Endothelial cell of umbilical vein (primary cell): Measurements from ENCODE around the gene TMEM92. TPM values are rescaled to one million over a fixed set of nuclear protein-coding genes. Genes with fewer than 3 reads are reported as not detected.
A peak's percentile ranks its signal among the peaks of the same experiment; 100 is the strongest.

Experiments used
- BruUV-seq: library from RNA; stranded (reverse); fragments of 400-500 nt; replicated peaks from 2 replicates; lab custom pipeline; 2021; lab: Mats Ljungman, UMichigan
- CTCF ChIA-PET: fragments of 300-600, 350-600 bp; sonication (Branson Sonifier 250); formaldehyde crosslinking; loops from one replicate; lab custom pipeline; 2021; ENCODE audit warnings: antibody characterized with exemption, inconsistent platforms; lab: Charles Lee
- POLR2A ChIA-PET: fragments of 300-600, 350-600 bp; sonication (Branson Sonifier 250); formaldehyde crosslinking; loops from one replicate; lab custom pipeline; 2021; ENCODE audit warnings: antibody characterized with exemption, inconsistent platforms; lab: Charles Lee
- DNase-seq: peaks from one replicate; pipeline ENCODE4 v3.0.0-alpha.2; 2011; ENCODE audit warnings: low read depth, low spot score
- FAIRE-seq: peaks from 2 replicates; lab custom pipeline; 2011; peaks lifted over from hg19 to GRCh38; lab: Jason Lieb, UNC
- H2AFZ ChIP-seq: 2 replicates; pipeline ENCODE4 v1.6.0; 2012; ENCODE audit warnings: low read depth, low read length, control low read depth, inconsistent platforms
- H3K27ac ChIP-seq: 2 replicates; pipeline ENCODE4 v1.5.1; 2011; ENCODE audit warnings: low read depth, mild to moderate bottlenecking, control low read depth, low read length, moderate library complexity; ENCODE audit not compliant: insufficient read depth
- H3K27me3 ChIP-seq, 2 experiments: 2 replicates each; pipeline versions ENCODE4 v1.6.0 to v1.6.1; 2011; ENCODE audit warnings: low read length in 2 of 2, mixed read lengths in 1 of 2; ENCODE audit not compliant: control insufficient read depth in 2 of 2, insufficient read depth in 2 of 2
- H3K36me3 ChIP-seq, 2 experiments: 2 replicates in 1 of 2; 3 replicates in 1 of 2; pipeline ENCODE4 v1.5.1; 2011; ENCODE audit warnings: low read length in 2 of 2, mild to moderate bottlenecking in 1 of 2, moderate library complexity in 1 of 2; ENCODE audit not compliant: control insufficient read depth in 2 of 2, insufficient read depth in 2 of 2; ENCODE audit errors: extremely low read depth in 1 of 2
- H3K4me1 ChIP-seq: 3 replicates; pipeline ENCODE4 v1.5.1; 2011; ENCODE audit warnings: mild to moderate bottlenecking, low read length; ENCODE audit not compliant: control insufficient read depth, insufficient read depth; ENCODE audit errors: extremely low read depth
- H3K4me2 ChIP-seq: 2 replicates; pipeline ENCODE4 v1.6.1; 2011; ENCODE audit warnings: low read length, control low read depth, mixed read lengths; ENCODE audit not compliant: insufficient read depth
- H3K4me3 ChIP-seq, 3 experiments: fragments of 200-600 bp in 1 of 3; sonication (generic), shearing (Covaris generic) in 1 of 3; replicated peaks in 1 of 3; 2 replicates each; pipeline ENCODE4 v1.5.1; 2011 to 2016; ENCODE audit warnings: control low read depth in 3 of 3, low read length in 3 of 3, mild to moderate bottlenecking in 2 of 3, inconsistent platforms in 1 of 3, low read depth in 1 of 3, moderate library complexity in 1 of 3; ENCODE audit not compliant: insufficient read depth in 1 of 3
- H3K79me2 ChIP-seq: 2 replicates; pipeline ENCODE4 v1.6.0; 2012; ENCODE audit warnings: low read length, inconsistent platforms; ENCODE audit not compliant: control insufficient read depth, insufficient read depth
- H3K9ac ChIP-seq: replicated peaks from 2 replicates; pipeline ENCODE3; 2011; ENCODE audit warnings: low read length, control low read depth; ENCODE audit not compliant: insufficient read depth; ENCODE audit errors: extremely low read depth
- H3K9me1 ChIP-seq: replicated peaks from 3 replicates; pipeline ENCODE4 v1.6.0; 2011; ENCODE audit warnings: mild to moderate bottlenecking, low read length; ENCODE audit not compliant: control insufficient read depth, insufficient read depth; ENCODE audit errors: extremely low read depth
- H3K9me3 ChIP-seq: replicated peaks from 2 replicates; pipeline ENCODE4 v1.5.1; 2012; ENCODE audit warnings: low read length, inconsistent platforms; ENCODE audit not compliant: control insufficient read depth, insufficient read depth
- H4K20me1 ChIP-seq: replicated peaks from 2 replicates; pipeline ENCODE3; 2011; ENCODE audit warnings: mild to moderate bottlenecking, low read length; ENCODE audit not compliant: control insufficient read depth, insufficient read depth; ENCODE audit errors: extremely low read depth
- CTCF ChIP-seq, 2 donors: IDR thresholded peaks; 1 replicate in 1 of 2; 2 replicates in 1 of 2; pipeline ENCODE4 v1.5.1; 2011; ENCODE audit warnings: low read length in 2 of 2, mild to moderate bottlenecking in 2 of 2, moderate library complexity in 2 of 2, control low read depth in 1 of 2, inconsistent platforms in 1 of 2, low read depth in 1 of 2; ENCODE audit not compliant: insufficient read depth in 1 of 2; ENCODE audit errors: extremely low read depth in 1 of 2
- EZH2 ChIP-seq: IDR thresholded peaks from 2 replicates; pipeline ENCODE4 v1.6.1; 2012; ENCODE audit warnings: borderline replicate concordance, low read depth, mild to moderate bottlenecking, moderate library complexity, low read length, inconsistent platforms; ENCODE audit not compliant: severe bottlenecking
- FOS ChIP-seq: IDR thresholded peaks from 2 replicates; pipeline ENCODE4 v1.6.1; 2011; ENCODE audit warnings: mild to moderate bottlenecking, low read length, moderate library complexity, borderline replicate concordance; ENCODE audit not compliant: insufficient read depth
- GATA2 ChIP-seq: IDR thresholded peaks from 2 replicates; pipeline ENCODE4 v1.7.0; 2011; ENCODE audit warnings: low read depth, mild to moderate bottlenecking, moderate library complexity, mixed read lengths, low read length; ENCODE audit not compliant: insufficient read length, insufficient read depth
- JUN ChIP-seq: IDR thresholded peaks from 2 replicates; pipeline ENCODE4 v1.6.1; 2011; ENCODE audit warnings: borderline replicate concordance, low read depth; ENCODE audit not compliant: insufficient read length, insufficient read depth
- MAX ChIP-seq: IDR thresholded peaks from 2 replicates; pipeline ENCODE4 v1.6.1; 2011; ENCODE audit not compliant: insufficient read depth, insufficient read length
- MYC ChIP-seq: IDR thresholded peaks from one replicate; pipeline ENCODE4 v1.6.1; 2011; ENCODE audit warnings: mild to moderate bottlenecking, low read depth, low read length
- POLR2A ChIP-seq: IDR thresholded peaks from 2 replicates; pipeline ENCODE4 v1.6.1; 2012; ENCODE audit warnings: low read depth, mild to moderate bottlenecking, control low read depth, low read length
- POLR2AphosphoS5 ChIP-seq: IDR thresholded peaks from 2 replicates; pipeline ENCODE4 v1.6.1; 2012; ENCODE audit warnings: low read depth, mild to moderate bottlenecking, control low read depth, low read length, moderate library complexity; ENCODE audit not compliant: insufficient read depth
- dilution Hi-C: fragments of 300-500 bp; cut with MboI; formaldehyde crosslinking; loops from one replicate; pipeline ENCODE4 v1.15.0; 2019; ENCODE audit warnings: low sequenced_read_pairs; ENCODE audit not compliant: extremely low pct_ligation_motif_present
- intact Hi-C: fragments of 100-400 bp; cut with micrococcal nuclease; formaldehyde crosslinking; loops from one replicate; pipeline ENCODE4 v1.10.0; 2022
- polyA plus RNA-seq, 4 experiments: library from polyadenylated mRNA; depleted of rRNA in 3 of 4; stranded (reverse) in 3 of 4; unstranded in 1 of 4; fragments of >200 nt; gene quantifications; 2 replicates each; pipeline versions ENCODE4 v1.2.1 to v1.2.3, GENCODE V29; 2011 to 2012; ENCODE audit warnings: missing spikeins in 1 of 4
- total RNA-seq: library from RNA; stranded (reverse); gene quantifications from 2 replicates; pipeline ENCODE4 v1.2.3, GENCODE V29; 2021

TMEM92 gene
- total and polyA plus RNA-seq, 2 donors (not counting 3 experiments of a cell fraction or from before 2014, with no cell fraction given): 0.03 TPM; not detected in 1

- H4K20me1 ChIP-seq: no peaks in the 10 kb centered on the region
- no peaks in the 10 kb centered on the region for H3K79me2 ChIP-seq
- TF ChIP-seq MYC: no peak
- TF ChIP-seq JUN: peak; percentile 66
- TF ChIP-seq MAX: no peak
- TF ChIP-seq POLR2AphosphoS5: peak; percentile 60
- TF ChIP-seq CTCF (IDR thresholded peaks at IDR 0.05; ENCODE audit: extremely low read depth in 1 of 2, insufficient read depth in 1 of 2, low read depth in 1 of 2, low read length in 2 of 2): no peak
- TF ChIP-seq POLR2A: peak; percentile 21
- peak; percentile 93 for TF ChIP-seq FOS
- TF ChIP-seq GATA2: no peak
- TF ChIP-seq EZH2: no peak
- peak; percentile 90 for DNase-seq
- CTCF ChIA-PET: interaction anchor here (0.6 to 11.7 kb wide), 11 partner anchors 8 to 196 kb away, joined by 3 to 390 read pairs (median 5); partner anchors contain the start of genes COL1A1 and TMEM92
- peaks cover 15% of the 10 kb centered on the region for H3K4me1 ChIP-seq
- H3K27ac ChIP-seq: peak overlapping the region; percentile 83
- POLR2A ChIA-PET: interaction anchor here (0.6 kb wide), 1 partner anchor 1681 kb away, joined by 3 read pairs; no protein-coding TSS in a partner anchor
- H3K9ac ChIP-seq: no peak overlapping the region
- intact Hi-C loops (no loop called here), dilution Hi-C loops (no loop called here)
- H3K27me3 ChIP-seq: no peaks in the 10 kb centered on the region
- no peaks in the 10 kb centered on the region for H3K36me3 ChIP-seq
- peak overlapping the region; percentile 94 for H2AFZ ChIP-seq
- peak overlapping the region; percentile 26 for H3K4me2 ChIP-seq
- FAIRE-seq: peak; percentile 99
- no TSS peak for BruUV-seq
- H3K9me3 ChIP-seq: no peaks in the 10 kb centered on the region
- H3K4me3 ChIP-seq: no peak overlapping the region
- no peaks in the 10 kb centered on the region for H3K9me1 ChIP-seq
Measured at GRCh38 chr17:50289991-50290702, 15.9 kb downstream of the TMEM92 start.
